ENCODE results near the gene ADAP2. TPM values are rescaled to one million over a fixed set of nuclear protein-coding genes. Genes with fewer than 3 reads are reported as not detected.

Gene ADAP2
- total RNA-seq, 1 experiment from 2014 or later = 1.2 TPM

GRCh38 chr17:30970831-30971567, 49.3 kb downstream of the ADAP2 start, which contains the start of gene RNF135 (continued):
- TF ChIP-seq ZNF281 (CRISPR knock-in tag; IDR thresholded peaks at IDR 0.05) = 0 out of 2 replicates have a peak, but pooled peaks have one; percentile 77
- peak; percentile 85; the same call in 1 of the 2 replicates for TF ChIP-seq ZNF219 (CRISPR knock-in tag; IDR thresholded peaks at IDR 0.05; ENCODE audit: borderline replicate concordance)
- TF ChIP-seq ATF1 (CRISPR knock-in tag; IDR thresholded peaks at IDR 0.05) = peak; percentile 73; the same call in 1 of the 2 replicates
- peak; percentile 47; the same call in 1 of the 2 replicates for TF ChIP-seq FOXK1 (CRISPR knock-in tag; IDR thresholded peaks at IDR 0.05)
- TF ChIP-seq ZBTB43 (CRISPR knock-in tag; IDR thresholded peaks at IDR 0.05) = no peak; the same call in 1 of the 2 replicates
- peak; percentile 77 for TF ChIP-seq JUN (CRISPR knock-in tag; IDR thresholded peaks at IDR 0.05)
- no peak for TF ChIP-seq ATF2 (CRISPR knock-in tag; IDR thresholded peaks at IDR 0.05; ENCODE audit: borderline replicate concordance, low read depth)
- TF ChIP-seq NFE2L1 (CRISPR knock-in tag; IDR thresholded peaks at IDR 0.05) = peak; percentile 77; the same call in 1 of the 2 replicates
- peak; percentile 10; the same call in 1 of the 2 replicates for TF ChIP-seq PRDM15 (CRISPR knock-in tag; IDR thresholded peaks at IDR 0.05)
- 0 out of 2 replicates have a peak, but pooled peaks have one; percentile 33 for TF ChIP-seq NFYB (CRISPR knock-in tag; conservative IDR thresholded peaks at IDR 0.05; ENCODE audit: low read depth)
- TF ChIP-seq AFF4 (CRISPR knock-in tag; IDR thresholded peaks at IDR 0.05; ENCODE audit: borderline replicate concordance) = 0 out of 2 replicates have a peak, but pooled peaks have one; percentile 33
- peak; percentile 85 for TF ChIP-seq TEAD1 (CRISPR knock-in tag; IDR thresholded peaks at IDR 0.05)
- TF ChIP-seq ELF4 (CRISPR knock-in tag; IDR thresholded peaks at IDR 0.05; ENCODE audit: low read depth) = peak; percentile 87
- TF ChIP-seq MXD4 (CRISPR knock-in tag; IDR thresholded peaks at IDR 0.05; ENCODE audit: borderline replicate concordance) = no peak
- TF ChIP-seq USF2 (CRISPR knock-in tag; IDR thresholded peaks at IDR 0.05) = peak; percentile 36
- no peak for TF ChIP-seq ZMAT4 (CRISPR knock-in tag; IDR thresholded peaks at IDR 0.05)
- peak; percentile 95 for TF ChIP-seq HMGXB4 (CRISPR knock-in tag; IDR thresholded peaks at IDR 0.05)
- peak; percentile 68; the same call in 1 of the 2 replicates for TF ChIP-seq CBFB (CRISPR knock-in tag; IDR thresholded peaks at IDR 0.05; ENCODE audit: low read depth)
- TF ChIP-seq NR2C2 (CRISPR knock-in tag; IDR thresholded peaks at IDR 0.05) = peak; percentile 56; the same call in 1 of the 2 replicates
- TF ChIP-seq ZNF317 (CRISPR knock-in tag; IDR thresholded peaks at IDR 0.05; ENCODE audit: borderline replicate concordance, low read depth) = peak; percentile 66

Data from WTC11 (cell line).